ENCODE measurements around the gene LRP2.

Gene LRP2

DNA sequence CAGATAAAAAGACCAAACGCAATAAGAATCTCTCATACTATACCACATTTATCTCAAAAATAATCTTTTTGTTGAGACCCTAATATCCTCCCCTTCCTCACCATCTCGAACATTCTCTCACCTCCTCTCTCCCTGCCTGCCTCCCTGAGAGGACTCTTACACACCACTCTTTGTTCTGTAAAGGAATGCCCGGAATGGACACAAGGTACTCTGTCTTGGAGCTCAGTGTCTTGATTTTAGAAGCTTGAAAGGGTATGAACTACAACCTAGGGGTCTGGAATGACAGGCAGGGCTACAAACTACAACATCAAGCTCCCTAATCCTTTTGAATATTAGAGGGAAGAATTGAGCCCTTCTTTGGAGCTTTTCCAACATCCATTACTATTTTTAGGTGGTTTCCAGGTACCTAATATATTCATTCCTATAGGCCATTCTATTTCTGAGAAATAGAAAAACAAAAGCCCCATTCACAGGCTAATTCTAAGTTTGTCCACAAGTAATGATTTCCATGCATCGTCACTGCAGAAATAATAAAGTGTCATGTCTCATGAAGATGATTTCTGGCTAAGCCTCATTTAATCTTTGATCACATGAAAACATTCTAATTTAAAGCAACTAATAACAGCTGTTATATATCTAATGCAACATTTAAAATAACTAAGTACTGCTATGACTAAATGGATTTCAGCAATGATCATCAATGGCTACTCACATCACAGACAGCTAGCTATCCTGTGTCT is 60.6 kb downstream of the LRP2 start:
- Histone ChIP-seq H3K36me3 (ENCODE audit: control insufficient read depth, insufficient read depth, low read length) (no peaks in the 10 kb centered on the region), H3K4me3 (replicated peaks; ENCODE audit: low read depth, low read length) (no peak overlapping the region), H3K27me3 (replicated peaks; ENCODE audit: control insufficient read depth, insufficient read depth, low read length) (no peaks in the 10 kb centered on the region)
- no peak for TF ChIP-seq CTCF (IDR thresholded peaks at IDR 0.05; ENCODE audit: insufficient read depth, low read length, poor library complexity, severe bottlenecking)
- DNase-seq (ENCODE audit: extremely low read depth, insufficient read length): no peak

DNA sequence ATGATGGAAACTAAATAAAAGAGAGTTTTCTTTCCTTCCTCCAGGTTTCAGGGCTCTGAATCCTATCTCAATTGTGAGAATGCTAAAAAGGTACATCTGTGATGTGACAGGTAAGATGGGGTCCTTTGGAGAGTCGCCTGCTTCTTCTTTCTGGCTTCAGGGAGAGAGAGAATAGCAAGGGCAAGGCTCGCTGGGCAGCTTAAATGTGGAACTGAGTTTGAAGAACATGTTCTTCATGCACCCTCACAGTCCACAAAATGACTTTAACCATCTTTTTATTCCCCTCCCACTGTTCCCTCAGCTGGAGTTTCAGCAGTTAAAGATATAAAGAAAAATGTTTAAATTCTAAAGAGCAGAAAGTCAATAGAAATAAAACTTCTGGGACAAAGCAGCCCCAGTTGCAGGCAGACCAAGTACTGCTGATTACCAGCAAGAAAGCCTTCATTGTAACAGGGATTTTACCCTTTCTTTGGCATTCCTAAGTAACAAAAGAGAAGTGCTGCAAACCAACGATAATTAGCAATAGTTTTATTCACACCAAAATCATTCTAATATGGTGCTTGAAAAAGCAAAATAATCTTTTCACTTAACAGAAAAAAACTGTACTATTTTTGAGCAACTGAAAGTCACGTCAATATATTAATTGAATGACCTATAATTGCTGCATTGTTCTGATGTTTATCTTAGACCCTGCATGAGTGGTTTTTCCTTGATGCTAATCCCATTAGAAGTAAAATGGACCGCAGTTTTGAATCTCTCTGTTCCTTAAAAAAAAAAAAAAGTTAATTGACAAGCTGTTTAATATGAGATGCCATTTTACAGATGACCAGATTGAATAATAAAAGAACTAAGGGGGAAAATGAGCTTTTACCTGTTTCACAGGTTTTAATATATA is 61.5 kb downstream of the LRP2 start:
- DNase-seq (ENCODE audit: extremely low read depth, insufficient read length): no peak
- H3K27me3 ChIP-seq (replicated peaks; ENCODE audit: control insufficient read depth, insufficient read depth, low read length): no peaks in the 10 kb centered on the region
- TF ChIP-seq CTCF (IDR thresholded peaks at IDR 0.05; ENCODE audit: insufficient read depth, low read length, poor library complexity, severe bottlenecking): no peak
- H3K36me3 ChIP-seq (ENCODE audit: control insufficient read depth, insufficient read depth, low read length): no peaks in the 10 kb centered on the region
- no peak overlapping the region for H3K4me3 ChIP-seq (replicated peaks; ENCODE audit: low read depth, low read length)

GRCh38 chr2:169298007-169298406 is 64.3 kb downstream of the LRP2 start:
- Histone ChIP-seq H3K27me3 (replicated peaks; ENCODE audit: control insufficient read depth, insufficient read depth, low read length) (no peaks in the 10 kb centered on the region; the same call in 1 of the 2 replicates), H3K4me3 (replicated peaks; ENCODE audit: low read depth, low read length) (no peak overlapping the region), H3K36me3 (ENCODE audit: control insufficient read depth, insufficient read depth, low read length) (no peaks in the 10 kb centered on the region)
- DNase-seq (ENCODE audit: extremely low read depth, insufficient read length): no peak
- TF ChIP-seq CTCF (IDR thresholded peaks at IDR 0.05; ENCODE audit: insufficient read depth, low read length, poor library complexity, severe bottlenecking): no peak

DNA sequence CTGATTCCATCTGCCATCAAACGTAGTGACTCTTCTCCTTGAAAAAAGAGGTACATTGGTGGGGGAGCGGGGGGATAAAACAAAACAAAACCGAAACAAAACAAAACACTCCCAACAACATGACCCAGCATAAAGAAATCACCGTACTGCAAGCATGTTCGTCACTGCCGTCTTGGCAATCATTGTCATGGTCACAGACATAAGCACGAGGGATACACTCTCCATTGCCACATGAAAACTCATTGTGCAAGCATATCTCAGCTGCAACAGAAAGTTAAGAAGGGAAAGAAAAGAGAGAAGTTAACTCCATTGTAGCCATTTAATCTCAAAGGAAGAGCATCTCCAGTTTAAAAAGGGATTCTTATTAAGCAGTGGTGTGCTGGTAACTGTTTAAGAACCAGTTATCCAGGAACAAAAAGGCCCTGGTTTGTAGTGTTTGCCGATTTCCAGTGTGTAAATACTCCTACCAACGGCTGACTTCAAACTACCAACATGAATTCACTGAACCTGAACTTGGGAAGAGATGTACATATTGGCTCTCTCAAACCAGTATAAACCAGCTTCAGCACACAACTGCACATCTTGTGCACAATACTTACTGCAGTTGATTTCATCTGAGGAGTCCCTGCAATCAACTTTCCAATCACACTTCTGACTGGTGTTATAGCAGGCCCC is 68.2 kb downstream of the LRP2 start:
- no peak for DNase-seq (ENCODE audit: extremely low read depth, insufficient read length)

DNA sequence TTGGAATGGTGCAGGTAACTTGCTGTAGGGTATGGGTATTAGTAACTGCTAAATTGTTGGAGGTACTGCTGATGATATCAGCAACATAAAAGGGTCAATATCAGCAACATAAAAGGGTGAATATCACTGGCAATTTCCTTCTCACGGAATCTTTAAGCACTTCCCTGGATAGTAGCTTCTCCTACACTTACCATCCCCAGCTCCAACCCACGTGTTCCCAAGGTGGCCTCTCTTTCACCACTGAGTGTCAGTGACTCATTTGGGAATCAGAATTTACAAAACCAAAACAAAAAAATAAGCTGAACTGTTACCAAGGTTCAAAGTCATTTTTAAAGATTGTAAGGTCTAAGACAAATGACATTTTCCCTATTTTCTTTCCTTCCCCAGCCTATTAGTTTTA is 70.8 kb downstream of the LRP2 start:
- no peak for DNase-seq (ENCODE audit: extremely low read depth, insufficient read length)
- Histone ChIP-seq H3K27me3 (replicated peaks; ENCODE audit: control insufficient read depth, insufficient read depth, low read length) (no peaks in the 10 kb centered on the region; the same call in 1 of the 2 replicates), H3K4me3 (replicated peaks; ENCODE audit: low read depth, low read length) (no peak overlapping the region), H3K36me3 (ENCODE audit: control insufficient read depth, insufficient read depth, low read length) (no peaks in the 10 kb centered on the region)
- no peak for TF ChIP-seq CTCF (IDR thresholded peaks at IDR 0.05; ENCODE audit: insufficient read depth, low read length, poor library complexity, severe bottlenecking)

More for the DNA sequence above, 68.2 kb downstream of the LRP2 start:
- Histone ChIP-seq H3K36me3 (ENCODE audit: control insufficient read depth, insufficient read depth, low read length) (no peaks in the 10 kb centered on the region), H3K27me3 (replicated peaks; ENCODE audit: control insufficient read depth, insufficient read depth, low read length) (no peaks in the 10 kb centered on the region; the same call in 1 of the 2 replicates), H3K4me3 (replicated peaks; ENCODE audit: low read depth, low read length) (no peak overlapping the region)
- no peak for TF ChIP-seq CTCF (IDR thresholded peaks at IDR 0.05; ENCODE audit: insufficient read depth, low read length, poor library complexity, severe bottlenecking)

All from GM06990 (cell line).